WTC11 (cell line): ENCODE results near the gene LIN7C. TPM values are rescaled to one million over a fixed set of nuclear protein-coding genes. Genes with fewer than 3 reads are reported as not detected.

Experiments
- ATAC-seq: fragments of 200-7000 bp; cut with Tn5 transposase; 2 replicates; pipeline ENCODE4 v1.10.0; 2021; ENCODE audit warnings: mild to moderate bottlenecking, moderate library complexity
- CTCF ChIA-PET: fragments of 300-600 bp; sonication (Branson Sonifier 250); formaldehyde crosslinking; loops from one replicate; lab custom pipeline; 2021; ENCODE audit warnings: antibody characterized with exemption; lab: Charles Lee
- POLR2A ChIA-PET: fragments of 350-600 bp; sonication (Branson Sonifier 250); formaldehyde crosslinking; loops from one replicate; lab custom pipeline; 2021; ENCODE audit warnings: antibody characterized with exemption; lab: Charles Lee
- DNase-seq: peaks from one replicate; pipeline ENCODE4 v3.0.0; 2021; ENCODE audit warnings: low spot score
- H3K27ac Mint-ChIP-seq: 2 replicates; pipeline ENCODE4 v1.8.0; 2021; ENCODE audit warnings: mixed read lengths
- H3K27me3 Mint-ChIP-seq: 2 replicates; pipeline ENCODE4 v1.8.0; 2021; ENCODE audit warnings: low read depth, mild to moderate bottlenecking, moderate library complexity, mixed read lengths
- H3K36me3 Mint-ChIP-seq: 2 replicates; pipeline ENCODE4 v1.8.0; 2021; ENCODE audit warnings: mixed read lengths
- H3K4me1 Mint-ChIP-seq: 2 replicates; pipeline ENCODE4 v1.8.0; 2022; ENCODE audit warnings: mixed read lengths
- H3K4me3 Mint-ChIP-seq: 2 replicates; pipeline ENCODE4 v1.8.0; 2021; ENCODE audit warnings: mild to moderate bottlenecking, moderate library complexity, mixed read lengths
- H3K9me3 Mint-ChIP-seq: 2 replicates; pipeline ENCODE4 v1.8.0; 2021; ENCODE audit warnings: mixed read lengths
- CREB1 ChIP-seq: sonication (generic); formaldehyde crosslinking; IDR thresholded peaks from 2 replicates; pipeline ENCODE4 v1.8.0; 2023; ENCODE audit warnings: mild to moderate bottlenecking, missing genetic modification reagents
- CREM ChIP-seq: sonication (generic); formaldehyde crosslinking; IDR thresholded peaks from 2 replicates; pipeline ENCODE4 v1.8.1; 2022; ENCODE audit warnings: mild to moderate bottlenecking, missing genetic modification reagents, moderate library complexity
- ESRRA ChIP-seq: sonication (generic); formaldehyde crosslinking; IDR thresholded peaks from 2 replicates; pipeline ENCODE4 v1.8.1; 2022; ENCODE audit warnings: mild to moderate bottlenecking, missing genetic modification reagents, borderline replicate concordance
- ETV6 ChIP-seq: sonication (generic); formaldehyde crosslinking; IDR thresholded peaks from 2 replicates; pipeline ENCODE4 v1.8.1; 2022; ENCODE audit warnings: mild to moderate bottlenecking, missing genetic modification reagents
- NR2C2 ChIP-seq: sonication (generic); formaldehyde crosslinking; IDR thresholded peaks from 2 replicates; pipeline ENCODE4 v1.8.0; 2022; ENCODE audit warnings: mild to moderate bottlenecking, missing genetic modification reagents
- SMAD3 ChIP-seq: sonication (generic); formaldehyde crosslinking; IDR thresholded peaks from 2 replicates; pipeline ENCODE4 v1.8.0; 2022; ENCODE audit warnings: missing genetic modification reagents, mild to moderate bottlenecking, borderline replicate concordance
- STAT6 ChIP-seq: sonication (generic); formaldehyde crosslinking; conservative IDR thresholded peaks from 2 replicates; pipeline ENCODE4 v1.8.1; 2023; ENCODE audit warnings: mild to moderate bottlenecking, low read depth, missing genetic modification reagents, moderate library complexity
- TCF7 ChIP-seq: sonication (generic); formaldehyde crosslinking; IDR thresholded peaks from 2 replicates; pipeline ENCODE4 v1.8.0; 2022; ENCODE audit warnings: mild to moderate bottlenecking, low read depth, missing genetic modification reagents, moderate library complexity
- TP53 ChIP-seq: sonication (generic); formaldehyde crosslinking; IDR thresholded peaks from 2 replicates; pipeline ENCODE4 v1.8.1; 2023; ENCODE audit warnings: mild to moderate bottlenecking, missing genetic modification reagents
- ZMAT4 ChIP-seq: fragments of 250-450 bp; sonication (Bioruptor Pico); IDR thresholded peaks from 2 replicates; pipeline ENCODE4 v1.9.0; 2021; ENCODE audit warnings: mild to moderate bottlenecking
- ZNF423 ChIP-seq: fragments of 250-450 bp; sonication (Bioruptor Pico); IDR thresholded peaks from 2 replicates; pipeline ENCODE4 v2.1.2; 2022; ENCODE audit warnings: mild to moderate bottlenecking, moderate library complexity
- ZNF671 ChIP-seq: fragments of 250-450 bp; sonication (Bioruptor Pico); IDR thresholded peaks from 2 replicates; pipeline ENCODE4 v1.8.0; 2021; ENCODE audit warnings: mild to moderate bottlenecking
- total RNA-seq: library from RNA; stranded (reverse); gene quantifications from 3 replicates; pipeline ENCODE4 v1.2.3, GENCODE V29; 2021
- TF ChIP-seq, protein P1 (sequence below): sonication (generic); formaldehyde crosslinking; IDR thresholded peaks from 2 replicates; pipeline ENCODE4 v1.8.0; 2023; ENCODE audit warnings: missing genetic modification reagents, mild to moderate bottlenecking, borderline replicate concordance
- TF ChIP-seq, protein P2 (sequence below): sonication (generic); formaldehyde crosslinking; IDR thresholded peaks from 2 replicates; pipeline ENCODE4 v1.8.1; 2023; ENCODE audit warnings: mild to moderate bottlenecking, moderate library complexity, missing genetic modification reagents
- TF ChIP-seq, protein P3 (sequence below): sonication (generic); formaldehyde crosslinking; IDR thresholded peaks from 2 replicates; pipeline ENCODE4 v1.8.1; 2022; ENCODE audit warnings: mild to moderate bottlenecking, missing genetic modification reagents, moderate library complexity, borderline replicate concordance
- TF ChIP-seq, protein P4 (sequence below): fragments of 250-450 bp; sonication (Bioruptor Pico); IDR thresholded peaks from 2 replicates; pipeline ENCODE4 v1.9.0; 2021; ENCODE audit warnings: moderate library complexity, mild to moderate bottlenecking, inconsistent platforms, borderline replicate concordance
- TF ChIP-seq, protein P5 (sequence below): fragments of 250-450 bp; sonication (Bioruptor Pico); IDR thresholded peaks from 2 replicates; pipeline ENCODE4 v1.9.0; 2021; ENCODE audit warnings: mild to moderate bottlenecking, borderline replicate concordance

The LIN7C gene
- total RNA-seq, 1 experiment from 2014 or later, result 39.4 TPM

GRCh38 chr11:27513389-27513788 lies 6.8 kb upstream of the LIN7C start:
- ATAC-seq (no peak), DNase-seq (no peak)
- Mint-ChIP-seq H3K27ac (no peak overlapping the region), H3K36me3 (no peaks in the 10 kb centered on the region), H3K4me1 (peaks cover 7% of the 10 kb centered on the region), H3K27me3 (peaks cover 20% of the 10 kb centered on the region), H3K4me3 (no peak overlapping the region), H3K9me3 (no peaks in the 10 kb centered on the region)
- CTCF ChIA-PET, result interaction anchor here (1.5 kb wide), 1 partner anchor 11 kb away, joined by 6 read pairs; no protein-coding TSS in a partner anchor
- POLR2A ChIA-PET, result interaction anchor here (0.7 kb wide), 1 partner anchor 185 kb away, joined by 3 read pairs; no protein-coding TSS in a partner anchor
- TF ChIP-seq, protein P1, sequence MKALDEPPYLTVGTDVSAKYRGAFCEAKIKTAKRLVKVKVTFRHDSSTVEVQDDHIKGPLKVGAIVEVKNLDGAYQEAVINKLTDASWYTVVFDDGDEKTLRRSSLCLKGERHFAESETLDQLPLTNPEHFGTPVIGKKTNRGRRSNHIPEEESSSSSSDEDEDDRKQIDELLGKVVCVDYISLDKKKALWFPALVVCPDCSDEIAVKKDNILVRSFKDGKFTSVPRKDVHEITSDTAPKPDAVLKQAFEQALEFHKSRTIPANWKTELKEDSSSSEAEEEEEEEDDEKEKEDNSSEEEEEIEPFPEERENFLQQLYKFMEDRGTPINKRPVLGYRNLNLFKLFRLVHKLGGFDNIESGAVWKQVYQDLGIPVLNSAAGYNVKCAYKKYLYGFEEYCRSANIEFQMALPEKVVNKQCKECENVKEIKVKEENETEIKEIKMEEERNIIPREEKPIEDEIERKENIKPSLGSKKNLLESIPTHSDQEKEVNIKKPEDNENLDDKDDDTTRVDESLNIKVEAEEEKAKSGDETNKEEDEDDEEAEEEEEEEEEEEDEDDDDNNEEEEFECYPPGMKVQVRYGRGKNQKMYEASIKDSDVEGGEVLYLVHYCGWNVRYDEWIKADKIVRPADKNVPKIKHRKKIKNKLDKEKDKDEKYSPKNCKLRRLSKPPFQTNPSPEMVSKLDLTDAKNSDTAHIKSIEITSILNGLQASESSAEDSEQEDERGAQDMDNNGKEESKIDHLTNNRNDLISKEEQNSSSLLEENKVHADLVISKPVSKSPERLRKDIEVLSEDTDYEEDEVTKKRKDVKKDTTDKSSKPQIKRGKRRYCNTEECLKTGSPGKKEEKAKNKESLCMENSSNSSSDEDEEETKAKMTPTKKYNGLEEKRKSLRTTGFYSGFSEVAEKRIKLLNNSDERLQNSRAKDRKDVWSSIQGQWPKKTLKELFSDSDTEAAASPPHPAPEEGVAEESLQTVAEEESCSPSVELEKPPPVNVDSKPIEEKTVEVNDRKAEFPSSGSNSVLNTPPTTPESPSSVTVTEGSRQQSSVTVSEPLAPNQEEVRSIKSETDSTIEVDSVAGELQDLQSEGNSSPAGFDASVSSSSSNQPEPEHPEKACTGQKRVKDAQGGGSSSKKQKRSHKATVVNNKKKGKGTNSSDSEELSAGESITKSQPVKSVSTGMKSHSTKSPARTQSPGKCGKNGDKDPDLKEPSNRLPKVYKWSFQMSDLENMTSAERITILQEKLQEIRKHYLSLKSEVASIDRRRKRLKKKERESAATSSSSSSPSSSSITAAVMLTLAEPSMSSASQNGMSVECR (CRISPR knock-in tag), result no peak
- TF ChIP-seq ZNF423 (CRISPR knock-in tag), result no peak
- TF ChIP-seq, protein P2, sequence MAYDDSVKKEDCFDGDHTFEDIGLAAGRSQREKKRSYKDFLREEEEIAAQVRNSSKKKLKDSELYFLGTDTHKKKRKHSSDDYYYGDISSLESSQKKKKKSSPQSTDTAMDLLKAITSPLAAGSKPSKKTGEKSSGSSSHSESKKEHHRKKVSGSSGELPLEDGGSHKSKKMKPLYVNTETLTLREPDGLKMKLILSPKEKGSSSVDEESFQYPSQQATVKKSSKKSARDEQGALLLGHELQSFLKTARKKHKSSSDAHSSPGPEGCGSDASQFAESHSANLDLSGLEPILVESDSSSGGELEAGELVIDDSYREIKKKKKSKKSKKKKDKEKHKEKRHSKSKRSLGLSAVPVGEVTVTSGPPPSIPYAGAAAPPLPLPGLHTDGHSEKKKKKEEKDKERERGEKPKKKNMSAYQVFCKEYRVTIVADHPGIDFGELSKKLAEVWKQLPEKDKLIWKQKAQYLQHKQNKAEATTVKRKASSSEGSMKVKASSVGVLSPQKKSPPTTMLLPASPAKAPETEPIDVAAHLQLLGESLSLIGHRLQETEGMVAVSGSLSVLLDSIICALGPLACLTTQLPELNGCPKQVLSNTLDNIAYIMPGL (CRISPR knock-in tag), result no peak
- TF ChIP-seq TP53 (CRISPR knock-in tag), result no peak
- TF ChIP-seq, protein P3, sequence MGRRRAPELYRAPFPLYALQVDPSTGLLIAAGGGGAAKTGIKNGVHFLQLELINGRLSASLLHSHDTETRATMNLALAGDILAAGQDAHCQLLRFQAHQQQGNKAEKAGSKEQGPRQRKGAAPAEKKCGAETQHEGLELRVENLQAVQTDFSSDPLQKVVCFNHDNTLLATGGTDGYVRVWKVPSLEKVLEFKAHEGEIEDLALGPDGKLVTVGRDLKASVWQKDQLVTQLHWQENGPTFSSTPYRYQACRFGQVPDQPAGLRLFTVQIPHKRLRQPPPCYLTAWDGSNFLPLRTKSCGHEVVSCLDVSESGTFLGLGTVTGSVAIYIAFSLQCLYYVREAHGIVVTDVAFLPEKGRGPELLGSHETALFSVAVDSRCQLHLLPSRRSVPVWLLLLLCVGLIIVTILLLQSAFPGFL (CRISPR knock-in tag), result no peak
- no peak for TF ChIP-seq ESRRA (CRISPR knock-in tag)
- TF ChIP-seq CREB1 (CRISPR knock-in tag), result no peak
- no peak for TF ChIP-seq TCF7 (CRISPR knock-in tag)
- TF ChIP-seq ZMAT4 (CRISPR knock-in tag), result no peak
- no peak for TF ChIP-seq ETV6 (CRISPR knock-in tag)
- no peak for TF ChIP-seq CREM (CRISPR knock-in tag)
- TF ChIP-seq SMAD3 (CRISPR knock-in tag), result no peak
- TF ChIP-seq, protein P4, sequence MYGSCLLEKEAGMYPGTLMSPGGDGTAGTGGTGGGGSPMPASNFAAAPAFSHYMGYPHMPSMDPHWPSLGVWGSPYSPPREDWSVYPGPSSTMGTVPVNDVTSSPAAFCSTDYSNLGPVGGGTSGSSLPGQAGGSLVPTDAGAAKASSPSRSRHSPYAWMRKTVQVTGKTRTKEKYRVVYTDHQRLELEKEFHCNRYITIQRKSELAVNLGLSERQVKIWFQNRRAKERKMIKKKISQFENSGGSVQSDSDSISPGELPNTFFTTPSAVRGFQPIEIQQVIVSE (CRISPR knock-in tag), result no peak
- TF ChIP-seq NR2C2 (CRISPR knock-in tag), result no peak

GRCh38 chr11:27512238-27512637 lies 5.7 kb upstream of the LIN7C start:
- POLR2A ChIA-PET, result no interaction called here
- Mint-ChIP-seq H3K9me3 (no peaks in the 10 kb centered on the region), H3K4me1 (peaks cover 13% of the 10 kb centered on the region), H3K4me3 (no peak overlapping the region), H3K27me3 (peaks cover 8% of the 10 kb centered on the region), H3K36me3 (no peaks in the 10 kb centered on the region), H3K27ac (no peak overlapping the region)
- no peak for ATAC-seq
- CTCF ChIA-PET, result no interaction called here
- no peak for DNase-seq
- TF ChIP-seq, protein P5, sequence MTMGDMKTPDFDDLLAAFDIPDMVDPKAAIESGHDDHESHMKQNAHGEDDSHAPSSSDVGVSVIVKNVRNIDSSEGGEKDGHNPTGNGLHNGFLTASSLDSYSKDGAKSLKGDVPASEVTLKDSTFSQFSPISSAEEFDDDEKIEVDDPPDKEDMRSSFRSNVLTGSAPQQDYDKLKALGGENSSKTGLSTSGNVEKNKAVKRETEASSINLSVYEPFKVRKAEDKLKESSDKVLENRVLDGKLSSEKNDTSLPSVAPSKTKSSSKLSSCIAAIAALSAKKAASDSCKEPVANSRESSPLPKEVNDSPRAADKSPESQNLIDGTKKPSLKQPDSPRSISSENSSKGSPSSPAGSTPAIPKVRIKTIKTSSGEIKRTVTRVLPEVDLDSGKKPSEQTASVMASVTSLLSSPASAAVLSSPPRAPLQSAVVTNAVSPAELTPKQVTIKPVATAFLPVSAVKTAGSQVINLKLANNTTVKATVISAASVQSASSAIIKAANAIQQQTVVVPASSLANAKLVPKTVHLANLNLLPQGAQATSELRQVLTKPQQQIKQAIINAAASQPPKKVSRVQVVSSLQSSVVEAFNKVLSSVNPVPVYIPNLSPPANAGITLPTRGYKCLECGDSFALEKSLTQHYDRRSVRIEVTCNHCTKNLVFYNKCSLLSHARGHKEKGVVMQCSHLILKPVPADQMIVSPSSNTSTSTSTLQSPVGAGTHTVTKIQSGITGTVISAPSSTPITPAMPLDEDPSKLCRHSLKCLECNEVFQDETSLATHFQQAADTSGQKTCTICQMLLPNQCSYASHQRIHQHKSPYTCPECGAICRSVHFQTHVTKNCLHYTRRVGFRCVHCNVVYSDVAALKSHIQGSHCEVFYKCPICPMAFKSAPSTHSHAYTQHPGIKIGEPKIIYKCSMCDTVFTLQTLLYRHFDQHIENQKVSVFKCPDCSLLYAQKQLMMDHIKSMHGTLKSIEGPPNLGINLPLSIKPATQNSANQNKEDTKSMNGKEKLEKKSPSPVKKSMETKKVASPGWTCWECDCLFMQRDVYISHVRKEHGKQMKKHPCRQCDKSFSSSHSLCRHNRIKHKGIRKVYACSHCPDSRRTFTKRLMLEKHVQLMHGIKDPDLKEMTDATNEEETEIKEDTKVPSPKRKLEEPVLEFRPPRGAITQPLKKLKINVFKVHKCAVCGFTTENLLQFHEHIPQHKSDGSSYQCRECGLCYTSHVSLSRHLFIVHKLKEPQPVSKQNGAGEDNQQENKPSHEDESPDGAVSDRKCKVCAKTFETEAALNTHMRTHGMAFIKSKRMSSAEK (CRISPR knock-in tag), result no peak
- TF ChIP-seq ZNF671 (CRISPR knock-in tag), result no peak
- TF ChIP-seq, protein P4 (CRISPR knock-in tag), result no peak
- TF ChIP-seq STAT6 (CRISPR knock-in tag), result no peak
